ENCODE data around the gene OTOR.
A peak's percentile ranks its signal among the peaks of the same experiment; 100 is the strongest.

The OTOR gene

GRCh38 chr20:16748308-16748900 is at the start of gene OTOR:
Gene OTOR (plus strand): TSS chr20:16748358. CDS start chr20:16748402, 44 bp downstream.
- DNase-seq: no peak

- DNase-seq: no peak
Observed at GRCh38 chr20:16699293-16699692, 48.9 kb upstream of the OTOR start.

- no peak for DNase-seq
Observed at GRCh38 chr20:16701296-16701695, 46.9 kb upstream of the OTOR start.

GRCh38 chr20:16703570-16703969 is 44.6 kb upstream of the OTOR start:
- no peak for DNase-seq

GRCh38 chr20:16707674-16708073 is 40.5 kb upstream of the OTOR start:
- DNase-seq: no peak

- no peak for DNase-seq
Observed at GRCh38 chr20:16708602-16709001, 39.6 kb upstream of the OTOR start.

GRCh38 chr20:16709017-16709416 is 39.1 kb upstream of the OTOR start:
- DNase-seq: no peak

- DNase-seq: no peak
Observed at GRCh38 chr20:16710781-16711180, 37.4 kb upstream of the OTOR start.

GRCh38 chr20:16711661-16712258 is 36.4 kb upstream of the OTOR start:
- DNase-seq: no peak

GRCh38 chr20:16712511-16712947 is 35.6 kb upstream of the OTOR start:
- no peak for DNase-seq

GRCh38 chr20:16713066-16713465 is 35.1 kb upstream of the OTOR start:
- DNase-seq: no peak

GRCh38 chr20:16714242-16714641 is 33.9 kb upstream of the OTOR start:
- DNase-seq: no peak

- no peak for DNase-seq
Observed at GRCh38 chr20:16714751-16715150, 33.4 kb upstream of the OTOR start.

GRCh38 chr20:16719421-16719820 is 28.7 kb upstream of the OTOR start:
- no peak for DNase-seq

- no peak for DNase-seq
Observed at GRCh38 chr20:16729080-16729479, 19.1 kb upstream of the OTOR start.

- peak; percentile 77 for DNase-seq
Observed at GRCh38 chr20:16729565-16730460, 18.3 kb upstream of the OTOR start, which contains the start of gene SNRPB2. Gene SNRPB2 (plus strand): TSS chr20:16730026. CDS start chr20:16731703, 1,677 bp downstream.

GRCh38 chr20:16732506-16733152 is 15.5 kb upstream of the OTOR start:
- DNase-seq: no peak

GRCh38 chr20:16740365-16741072 is 7.6 kb upstream of the OTOR start:
- DNase-seq: no peak

- DNase-seq: no peak
Observed at GRCh38 chr20:16744178-16744807, 3.9 kb upstream of the OTOR start.

- no peak for DNase-seq
Observed at GRCh38 chr20:16745204-16745603, 3.0 kb upstream of the OTOR start.

- DNase-seq: no peak
Observed at GRCh38 chr20:16747291-16747811, 807 bp upstream of the OTOR start.

GRCh38 chr20:16749573-16749972 is 1.4 kb downstream of the OTOR start:
- DNase-seq: no peak
